HL-60 (cell line): Measurements from ENCODE around the gene PABPN1L.

Experiments
- GABPA ChIP-seq: IDR thresholded peaks from 2 replicates; pipeline ENCODE4 v1.6.1; 2012; ENCODE audit warnings: low read depth
- POLR2AphosphoS5 ChIP-seq: IDR thresholded peaks from 2 replicates; pipeline ENCODE4 v1.6.1; 2012; ENCODE audit warnings: low read depth
- TF ChIP-seq, protein P1 (sequence below): IDR thresholded peaks from one replicate; pipeline ENCODE4 v1.5.1; 2011; ENCODE audit warnings: low read length, control low read depth, inconsistent platforms; ENCODE audit not compliant: insufficient read depth
- TF ChIP-seq, protein P2 (sequence below): IDR thresholded peaks from 2 replicates; pipeline ENCODE4 v1.6.1; 2012; ENCODE audit warnings: low read depth; ENCODE audit not compliant: insufficient replicate concordance

DNA sequence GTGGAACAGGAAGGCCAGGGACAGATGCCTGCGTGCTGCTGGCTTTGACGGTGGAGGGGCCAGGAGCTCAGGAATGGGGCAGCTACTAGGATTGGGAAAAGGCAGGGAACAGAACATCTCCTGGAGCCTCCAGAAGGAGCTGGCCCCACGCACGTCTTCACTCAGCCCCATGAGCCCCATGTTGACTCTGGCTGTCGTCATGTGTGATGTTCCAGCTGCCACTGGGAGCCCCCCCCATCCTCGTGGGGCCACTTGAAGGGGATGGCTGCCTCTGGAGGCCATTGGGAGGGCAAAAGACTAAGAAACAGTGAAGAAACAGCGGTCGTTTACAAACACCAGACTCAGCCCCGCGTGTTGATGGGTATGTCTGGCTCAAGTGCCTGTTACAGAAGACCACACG lies 36.2 kb downstream of the PABPN1L start:
- TF ChIP-seq, protein P1, sequence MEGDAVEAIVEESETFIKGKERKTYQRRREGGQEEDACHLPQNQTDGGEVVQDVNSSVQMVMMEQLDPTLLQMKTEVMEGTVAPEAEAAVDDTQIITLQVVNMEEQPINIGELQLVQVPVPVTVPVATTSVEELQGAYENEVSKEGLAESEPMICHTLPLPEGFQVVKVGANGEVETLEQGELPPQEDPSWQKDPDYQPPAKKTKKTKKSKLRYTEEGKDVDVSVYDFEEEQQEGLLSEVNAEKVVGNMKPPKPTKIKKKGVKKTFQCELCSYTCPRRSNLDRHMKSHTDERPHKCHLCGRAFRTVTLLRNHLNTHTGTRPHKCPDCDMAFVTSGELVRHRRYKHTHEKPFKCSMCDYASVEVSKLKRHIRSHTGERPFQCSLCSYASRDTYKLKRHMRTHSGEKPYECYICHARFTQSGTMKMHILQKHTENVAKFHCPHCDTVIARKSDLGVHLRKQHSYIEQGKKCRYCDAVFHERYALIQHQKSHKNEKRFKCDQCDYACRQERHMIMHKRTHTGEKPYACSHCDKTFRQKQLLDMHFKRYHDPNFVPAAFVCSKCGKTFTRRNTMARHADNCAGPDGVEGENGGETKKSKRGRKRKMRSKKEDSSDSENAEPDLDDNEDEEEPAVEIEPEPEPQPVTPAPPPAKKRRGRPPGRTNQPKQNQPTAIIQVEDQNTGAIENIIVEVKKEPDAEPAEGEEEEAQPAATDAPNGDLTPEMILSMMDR: no peak
- no peak for TF ChIP-seq GABPA
- TF ChIP-seq, protein P2, sequence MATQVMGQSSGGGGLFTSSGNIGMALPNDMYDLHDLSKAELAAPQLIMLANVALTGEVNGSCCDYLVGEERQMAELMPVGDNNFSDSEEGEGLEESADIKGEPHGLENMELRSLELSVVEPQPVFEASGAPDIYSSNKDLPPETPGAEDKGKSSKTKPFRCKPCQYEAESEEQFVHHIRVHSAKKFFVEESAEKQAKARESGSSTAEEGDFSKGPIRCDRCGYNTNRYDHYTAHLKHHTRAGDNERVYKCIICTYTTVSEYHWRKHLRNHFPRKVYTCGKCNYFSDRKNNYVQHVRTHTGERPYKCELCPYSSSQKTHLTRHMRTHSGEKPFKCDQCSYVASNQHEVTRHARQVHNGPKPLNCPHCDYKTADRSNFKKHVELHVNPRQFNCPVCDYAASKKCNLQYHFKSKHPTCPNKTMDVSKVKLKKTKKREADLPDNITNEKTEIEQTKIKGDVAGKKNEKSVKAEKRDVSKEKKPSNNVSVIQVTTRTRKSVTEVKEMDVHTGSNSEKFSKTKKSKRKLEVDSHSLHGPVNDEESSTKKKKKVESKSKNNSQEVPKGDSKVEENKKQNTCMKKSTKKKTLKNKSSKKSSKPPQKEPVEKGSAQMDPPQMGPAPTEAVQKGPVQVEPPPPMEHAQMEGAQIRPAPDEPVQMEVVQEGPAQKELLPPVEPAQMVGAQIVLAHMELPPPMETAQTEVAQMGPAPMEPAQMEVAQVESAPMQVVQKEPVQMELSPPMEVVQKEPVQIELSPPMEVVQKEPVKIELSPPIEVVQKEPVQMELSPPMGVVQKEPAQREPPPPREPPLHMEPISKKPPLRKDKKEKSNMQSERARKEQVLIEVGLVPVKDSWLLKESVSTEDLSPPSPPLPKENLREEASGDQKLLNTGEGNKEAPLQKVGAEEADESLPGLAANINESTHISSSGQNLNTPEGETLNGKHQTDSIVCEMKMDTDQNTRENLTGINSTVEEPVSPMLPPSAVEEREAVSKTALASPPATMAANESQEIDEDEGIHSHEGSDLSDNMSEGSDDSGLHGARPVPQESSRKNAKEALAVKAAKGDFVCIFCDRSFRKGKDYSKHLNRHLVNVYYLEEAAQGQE: no peak
- TF ChIP-seq POLR2AphosphoS5: no peak
